Mesenchymal stem cell (in vitro differentiated cells and primary cell): ENCODE measurements around the gene TMC4.

Experiments used
- DNase-seq: peaks from one replicate; pipeline ENCODE4 v3.0.0-alpha.2; 2013
- H2AFZ ChIP-seq: one replicate; pipeline ENCODE4 v1.6.1; 2013; ENCODE audit warnings: low read depth, mild to moderate bottlenecking, control low read depth, inconsistent platforms, low read length, moderate library complexity
- H2AK5ac ChIP-seq: 2 replicates; pipeline ENCODE4 v1.6.1; 2013; ENCODE audit warnings: low read length, moderate library complexity, mild to moderate bottlenecking, inconsistent platforms; ENCODE audit not compliant: severe bottlenecking
- H2BK120ac ChIP-seq: one replicate; pipeline ENCODE4 v1.6.1; 2013; ENCODE audit warnings: low read depth, mild to moderate bottlenecking, inconsistent platforms, low read length, moderate library complexity
- H2BK12ac ChIP-seq, 2 experiments: one replicate each; pipeline ENCODE4 v1.6.1; 2013; ENCODE audit warnings: inconsistent platforms in 2 of 2, low read length in 2 of 2, mild to moderate bottlenecking in 2 of 2, moderate library complexity in 2 of 2, control low read depth in 1 of 2
- H2BK15ac ChIP-seq: one replicate; pipeline ENCODE4 v1.6.1; 2013; ENCODE audit warnings: mild to moderate bottlenecking, low read depth, inconsistent platforms; ENCODE audit not compliant: poor library complexity, severe bottlenecking
- H2BK5ac ChIP-seq: 2 replicates; pipeline ENCODE4 v1.6.1; 2013; ENCODE audit warnings: low read depth, mild to moderate bottlenecking, low read length, control low read depth, inconsistent platforms; ENCODE audit not compliant: poor library complexity, severe bottlenecking
- H3K14ac ChIP-seq, 2 experiments: one replicate each; pipeline ENCODE4 v1.6.1; 2013; ENCODE audit warnings: inconsistent platforms in 2 of 2, low read length in 2 of 2, control low read depth in 1 of 2, mild to moderate bottlenecking in 1 of 2, moderate library complexity in 1 of 2
- H3K18ac ChIP-seq, 2 experiments: one replicate each; pipeline ENCODE4 v1.6.1; 2013; ENCODE audit warnings: inconsistent platforms in 2 of 2, low read length in 2 of 2, control low read depth in 1 of 2, low read depth in 1 of 2, mild to moderate bottlenecking in 1 of 2
- H3K23ac ChIP-seq, 2 experiments: one replicate each; pipeline ENCODE4 v1.6.1; 2013; ENCODE audit warnings: inconsistent platforms in 2 of 2, low read length in 2 of 2, mild to moderate bottlenecking in 2 of 2, moderate library complexity in 2 of 2, control low read depth in 1 of 2
- H3K27ac ChIP-seq: 2 replicates; pipeline ENCODE4 v1.5.1; 2013; ENCODE audit warnings: mild to moderate bottlenecking, moderate library complexity, low read length, control low read depth, inconsistent platforms; ENCODE audit not compliant: poor library complexity, severe bottlenecking
- H3K27me3 ChIP-seq, 2 experiments: 2 replicates each; pipeline versions ENCODE4 v1.6.1 to v1.7.0; 2013; ENCODE audit warnings: low read length in 2 of 2, mild to moderate bottlenecking in 2 of 2, moderate library complexity in 2 of 2, control low read depth in 1 of 2, inconsistent platforms in 1 of 2; ENCODE audit not compliant: control insufficient read depth in 1 of 2, insufficient read depth in 1 of 2
- H3K36me3 ChIP-seq, 2 experiments: 2 replicates each; pipeline versions ENCODE4 v1.6.1 to v1.7.0; 2013; ENCODE audit warnings: low read length in 2 of 2, control low read depth in 1 of 2, inconsistent platforms in 1 of 2, low read depth in 1 of 2, mild to moderate bottlenecking in 1 of 2; ENCODE audit not compliant: insufficient read depth in 2 of 2, control insufficient read depth in 1 of 2
- H3K4ac ChIP-seq, 2 experiments: one replicate each; pipeline ENCODE4 v1.6.1; 2013; ENCODE audit warnings: inconsistent platforms in 2 of 2, low read length in 2 of 2, mild to moderate bottlenecking in 2 of 2, moderate library complexity in 2 of 2, control low read depth in 1 of 2, low read depth in 1 of 2
- H3K4me1 ChIP-seq: 2 replicates; pipeline ENCODE4 v1.6.1; 2013; ENCODE audit warnings: low read depth, low read length, control low read depth; ENCODE audit not compliant: control insufficient read depth, insufficient read depth
- H3K4me2 ChIP-seq: 2 replicates; pipeline ENCODE4 v1.6.1; 2013; ENCODE audit warnings: low read length, mild to moderate bottlenecking, inconsistent platforms; ENCODE audit not compliant: poor library complexity, severe bottlenecking
- H3K4me3 ChIP-seq, 2 experiments: 2 replicates each; pipeline versions ENCODE4 v1.5.1 to v1.7.0; 2013; ENCODE audit warnings: low read length in 2 of 2, mild to moderate bottlenecking in 2 of 2, control low read depth in 1 of 2, low read depth in 1 of 2; ENCODE audit not compliant: insufficient read depth in 1 of 2
- H3K79me1 ChIP-seq: replicated peaks from 2 replicates; pipeline ENCODE4 v1.6.1; 2013; ENCODE audit warnings: mild to moderate bottlenecking, control low read depth, low read length, inconsistent platforms; ENCODE audit not compliant: poor library complexity, severe bottlenecking
- H3K9ac ChIP-seq: 2 replicates; pipeline ENCODE4 v1.7.0; 2013; ENCODE audit warnings: mild to moderate bottlenecking, low read length, moderate library complexity
- H3K9me3 ChIP-seq: 2 replicates; pipeline ENCODE4 v1.7.0; 2013; ENCODE audit warnings: mild to moderate bottlenecking, low read length; ENCODE audit not compliant: control insufficient read depth
- H4K8ac ChIP-seq: one replicate; pipeline ENCODE4 v1.6.1; 2013; ENCODE audit warnings: inconsistent platforms, mild to moderate bottlenecking, low read length, moderate library complexity
- H4K91ac ChIP-seq: one replicate; pipeline ENCODE4 v1.6.1; 2013; ENCODE audit warnings: mild to moderate bottlenecking, low read length, inconsistent platforms
- WGBS: methylation state at CpG from one replicate; pipeline ENCODE4 v1.1.7; 2013; ENCODE audit warnings: mixed read lengths; 5-methylcytosine and 5-hydroxymethylcytosine counted together

TMC4 gene

DNA sequence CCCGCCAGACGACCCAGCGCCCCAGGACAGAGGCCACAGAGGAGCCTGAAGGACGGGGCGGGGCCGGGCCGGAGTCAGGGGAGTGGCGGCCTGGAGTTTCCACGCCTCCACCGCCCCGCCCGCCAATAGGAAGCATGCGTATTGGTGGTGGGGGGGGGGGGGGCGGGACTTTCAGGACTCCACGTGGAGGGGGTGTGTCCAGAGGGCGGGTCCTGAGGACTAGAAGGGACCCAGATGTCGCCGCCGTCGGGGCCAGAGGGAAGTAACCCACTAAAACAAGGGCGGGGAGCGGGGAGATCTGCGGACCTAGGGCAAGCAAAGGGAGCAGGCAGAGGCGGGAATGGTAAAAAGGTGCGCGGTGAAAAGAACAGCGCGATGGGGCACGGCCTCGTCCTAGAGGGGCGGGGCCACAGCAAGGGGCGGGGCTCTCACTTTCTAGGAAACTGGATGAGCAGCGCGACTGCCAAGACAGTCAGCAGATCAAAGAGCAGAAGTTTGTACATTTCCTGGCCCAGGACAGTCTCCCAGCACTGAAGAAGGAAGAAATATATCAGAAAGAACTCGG, 10.6 kb downstream of the TMC4 start:
- Histone ChIP-seq H3K4me3 (peak overlapping the region in 1 of 2 experiments; percentile 73), H2BK15ac (no peak overlapping the region), H3K14ac (no peak overlapping the region), H3K36me3 (peaks cover 9 to 11% of the 10 kb centered on the region in 2 experiments), H3K9ac (no peak overlapping the region), H2AFZ (peak overlapping the region; percentile 51), H3K4me1 (peaks cover 25% of the 10 kb centered on the region), H2BK120ac (no peak overlapping the region), H3K27ac (no peak overlapping the region), H2BK12ac (no peak overlapping the region), H3K79me1 (peaks cover 21% of the 10 kb centered on the region), H3K23ac (no peak overlapping the region), H3K9me3 (no peaks in the 10 kb centered on the region), H4K8ac (no peak overlapping the region), H2BK5ac (no peak overlapping the region), H3K4me2 (no peak overlapping the region), H3K18ac (no peak overlapping the region), H3K27me3 (peaks cover 0 to 15% of the 10 kb centered on the region in 2 experiments), H2AK5ac (no peak overlapping the region), H3K4ac (no peak overlapping the region), H4K91ac (no peak overlapping the region)
- DNase-seq = peak; percentile 62
- 21% methylated on average over 27 of the region's 35 CpGs for WGBS

DNA sequence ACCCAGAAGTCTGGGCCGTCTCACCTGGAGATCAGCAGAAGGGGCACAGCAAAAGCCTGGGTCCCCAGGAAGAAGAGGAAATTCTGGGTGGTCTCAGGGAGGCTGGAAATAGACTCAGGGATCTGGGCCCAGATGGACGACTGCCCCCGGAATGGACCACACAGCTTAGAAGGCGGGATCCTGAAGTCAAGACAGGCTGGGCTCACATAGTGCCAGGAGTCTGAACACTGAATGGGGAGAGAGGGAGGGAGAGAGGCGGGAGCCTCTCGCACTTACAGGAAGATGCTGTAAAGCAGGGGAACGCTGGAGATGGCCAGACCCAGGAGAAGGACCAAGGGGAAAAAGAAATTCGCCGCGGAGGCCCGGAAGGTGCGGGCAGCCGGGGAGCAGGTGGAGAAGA, 12.1 kb downstream of the TMC4 start:
- Histone ChIP-seq H3K9ac (peak overlapping the region; percentile 90), H3K27ac (no peak overlapping the region), H3K23ac (no peak overlapping the region), H3K36me3 (peaks cover 24 to 26% of the 10 kb centered on the region in 2 experiments), H3K4me1 (peaks cover 25% of the 10 kb centered on the region), H2AFZ (no peak overlapping the region), H3K9me3 (no peaks in the 10 kb centered on the region), H3K4ac (no peak overlapping the region), H2BK12ac (no peak overlapping the region), H4K8ac (no peak overlapping the region), H3K4me3 (peak overlapping the region in 1 of 2 experiments; percentile 90), H2AK5ac (no peak overlapping the region), H2BK15ac (no peak overlapping the region), H3K79me1 (peaks cover 32% of the 10 kb centered on the region), H2BK5ac (no peak overlapping the region), H3K14ac (no peak overlapping the region), H2BK120ac (no peak overlapping the region), H3K27me3 (peaks cover 0 to 15% of the 10 kb centered on the region in 2 experiments), H3K4me2 (peak overlapping the region; percentile 89), H3K18ac (no peak overlapping the region), H4K91ac (no peak overlapping the region)
- 80% methylated on average over 13 of the region's 13 CpGs for WGBS
- DNase-seq = no peak

- peak overlapping the region in 1 of 2 experiments; percentile 64 for H3K4ac ChIP-seq
- DNase-seq = peak; percentile 71
- no peaks in the 10 kb centered on the region for H3K9me3 ChIP-seq
- peak overlapping the region; percentile 50 for H3K27ac ChIP-seq
- no peak overlapping the region for H2BK5ac ChIP-seq
- no peak overlapping the region for H2AK5ac ChIP-seq
- WGBS = 3% methylated on average over 27 of the region's 28 CpGs
- peak overlapping the region; percentile 90 for H3K9ac ChIP-seq
- H2AFZ ChIP-seq = peak overlapping the region; percentile 65
- H3K79me1 ChIP-seq = peaks cover 33% of the 10 kb centered on the region
- H3K4me1 ChIP-seq = peaks cover 25% of the 10 kb centered on the region
- H2BK120ac ChIP-seq = no peak overlapping the region
- H2BK12ac ChIP-seq = no peak overlapping the region
- no peak overlapping the region for H3K14ac ChIP-seq
- H4K8ac ChIP-seq = peak overlapping the region; percentile 43
- H3K4me3 ChIP-seq = peak overlapping the region; percentile 57 to 90
- H2BK15ac ChIP-seq = peak overlapping the region; percentile 41
- no peak overlapping the region for H3K23ac ChIP-seq
- peaks cover 0 to 9% of the 10 kb centered on the region in 2 experiments for H3K27me3 ChIP-seq
- H3K4me2 ChIP-seq = peak overlapping the region; percentile 89
- H3K18ac ChIP-seq = peak overlapping the region in 1 of 2 experiments; percentile 59
- H4K91ac ChIP-seq = peak overlapping the region; percentile 56
- peaks cover 27 to 31% of the 10 kb centered on the region in 2 experiments for H3K36me3 ChIP-seq
Measured at GRCh38 chr19:54160182-54160811, 12.7 kb downstream of the TMC4 start.
